HPDE6-E6E7 (cell line): ENCODE results near the gene IRF8.
A peak's percentile ranks its signal among the peaks of the same experiment; 100 is the strongest.
"Not testable (repeated sequence)": the region's sequence is repeated elsewhere in the genome, so short reads cannot be mapped to it uniquely, and the experiment has no call there.

Experiments used
- DNase-seq: peaks from one replicate; pipeline ENCODE4 v3.0.0; 2011; ENCODE audit warnings: missing footprints; ENCODE audit errors: extremely low spot score

IRF8 gene

DNA sequence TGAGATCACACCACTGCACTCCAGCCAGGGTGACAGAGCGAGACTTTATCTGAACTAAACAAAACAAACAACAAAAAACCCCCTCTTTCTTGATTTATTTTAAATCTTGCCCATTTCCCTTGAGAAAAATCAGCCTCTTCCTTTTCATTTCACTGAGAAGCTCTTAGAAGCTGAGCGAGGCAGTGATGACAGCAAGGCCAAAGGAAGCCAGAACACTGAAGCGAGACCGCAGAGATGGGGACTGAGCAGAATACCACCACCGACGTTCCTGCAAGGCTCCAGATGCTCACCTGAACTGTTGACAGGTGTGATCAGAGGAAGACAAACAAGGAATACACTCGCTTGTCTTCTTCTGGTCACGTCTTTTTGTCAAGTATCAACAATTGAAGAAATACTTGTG, 30.5 kb upstream of the IRF8 start:
- no peak for DNase-seq

DNA sequence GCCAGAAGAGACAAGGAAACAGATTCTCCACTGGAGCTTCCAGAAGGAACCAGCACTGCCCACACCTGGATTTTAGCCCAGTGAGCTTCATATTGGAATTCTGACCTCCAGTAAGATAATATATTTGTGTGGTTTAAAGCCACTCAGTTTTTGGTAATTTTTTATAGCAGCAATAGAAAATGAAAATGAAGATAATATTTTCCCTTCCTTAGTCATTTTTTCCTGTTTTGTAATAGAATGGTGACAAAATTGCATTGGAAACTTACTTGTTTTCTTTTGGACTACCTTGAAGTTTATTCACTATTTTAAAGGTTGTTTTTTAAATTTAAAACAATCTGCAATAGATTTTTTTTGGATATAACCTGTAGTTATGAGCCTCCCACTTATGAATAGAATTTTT, 29.8 kb upstream of the IRF8 start:
- DNase-seq, result no peak

DNA sequence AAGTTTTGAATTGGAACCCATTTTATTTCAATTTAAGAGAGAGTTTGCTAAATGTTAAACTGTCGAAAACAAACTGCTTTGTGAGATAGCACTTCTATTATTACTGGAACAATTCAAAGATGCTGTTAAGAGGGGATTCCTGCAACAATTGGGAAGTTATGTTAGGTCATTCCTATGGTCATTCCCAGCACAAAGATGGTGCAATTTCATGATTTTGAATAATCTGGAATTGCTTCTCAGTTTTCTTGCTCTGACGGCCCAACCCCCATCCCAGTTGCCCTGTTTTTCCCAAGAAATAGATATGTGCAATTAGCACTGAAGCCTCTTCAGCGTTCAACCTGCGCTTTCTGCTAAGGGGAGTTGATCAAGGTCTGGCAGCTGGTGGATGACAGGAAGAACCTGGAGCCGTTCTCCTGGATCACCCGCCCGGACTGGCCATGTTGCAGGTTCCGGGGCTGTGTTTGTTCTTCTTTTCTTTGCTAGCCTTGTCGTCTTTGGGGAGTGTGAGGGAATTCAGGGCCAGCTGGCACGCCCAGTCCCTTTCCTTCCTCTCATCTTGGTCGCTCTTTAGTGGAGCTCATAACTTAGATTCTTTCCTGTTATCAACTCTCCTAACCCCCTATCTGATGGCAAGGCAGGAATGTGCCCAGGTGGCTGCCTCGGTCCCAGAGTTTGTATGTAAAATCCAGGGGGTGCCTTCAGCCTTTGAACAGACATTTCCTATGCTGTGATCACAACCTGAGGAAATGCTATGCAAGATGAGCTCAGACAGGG, 29.0 kb upstream of the IRF8 start:
- no peak for DNase-seq

DNA sequence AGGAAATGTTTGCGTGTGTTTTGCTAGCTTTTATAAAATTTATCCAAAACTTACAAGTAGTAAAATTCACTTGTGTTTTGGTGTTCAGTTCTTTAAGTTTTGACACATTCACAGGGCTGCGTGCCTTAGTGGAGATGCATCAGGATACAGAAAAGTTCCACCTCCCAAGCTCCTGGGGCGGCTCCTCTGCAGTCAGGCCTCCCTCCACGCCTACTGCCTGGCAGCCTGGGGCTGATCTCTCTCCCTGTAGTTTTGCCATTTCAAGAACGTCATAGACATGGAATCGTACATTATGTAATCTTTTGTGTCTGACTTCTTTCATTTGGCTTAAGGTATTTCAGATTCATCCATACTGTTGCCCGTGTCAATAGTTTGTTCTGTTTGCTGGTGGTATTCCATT, 27.2 kb upstream of the IRF8 start:
- no peak for DNase-seq

DNA sequence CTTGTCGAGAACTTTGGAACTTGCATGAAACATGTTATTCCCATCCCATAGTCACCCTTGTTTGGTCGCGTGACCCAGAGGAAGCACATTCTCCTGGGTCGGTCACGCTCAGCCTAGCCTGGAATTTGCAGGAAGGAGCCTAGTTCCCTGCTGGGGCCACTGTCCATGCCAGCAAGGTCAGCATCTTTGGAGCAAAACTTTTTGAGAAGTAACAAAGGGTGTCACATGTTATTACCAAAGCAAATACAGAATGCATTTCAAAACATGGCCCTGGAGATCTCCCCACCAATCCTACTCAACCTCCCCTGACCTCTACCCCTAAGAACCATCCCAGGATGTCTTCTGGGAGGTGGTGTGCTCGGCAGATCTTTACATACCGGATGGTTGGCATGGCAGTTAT, 26.2 kb upstream of the IRF8 start:
- DNase-seq, result no peak

DNA sequence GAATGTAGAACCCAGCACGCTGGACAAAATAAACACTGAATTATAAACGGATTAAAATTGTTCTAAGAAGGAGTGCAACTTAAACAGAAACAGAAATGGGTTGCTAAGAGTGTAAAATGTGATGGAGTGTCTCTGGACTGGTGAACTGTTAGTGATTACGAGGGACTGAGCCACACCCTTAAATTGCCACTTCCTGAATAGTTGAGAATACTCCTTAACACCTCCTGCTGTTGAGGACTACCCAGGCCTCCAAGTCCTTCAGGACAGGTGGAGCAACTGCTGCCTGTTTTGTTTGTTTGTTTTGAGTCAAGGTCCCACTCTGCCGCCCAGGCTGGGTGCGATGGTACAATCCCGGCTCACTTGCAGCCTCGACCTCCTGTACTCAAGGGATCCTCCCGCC, 25.8 kb upstream of the IRF8 start:
- DNase-seq, result no peak

DNA sequence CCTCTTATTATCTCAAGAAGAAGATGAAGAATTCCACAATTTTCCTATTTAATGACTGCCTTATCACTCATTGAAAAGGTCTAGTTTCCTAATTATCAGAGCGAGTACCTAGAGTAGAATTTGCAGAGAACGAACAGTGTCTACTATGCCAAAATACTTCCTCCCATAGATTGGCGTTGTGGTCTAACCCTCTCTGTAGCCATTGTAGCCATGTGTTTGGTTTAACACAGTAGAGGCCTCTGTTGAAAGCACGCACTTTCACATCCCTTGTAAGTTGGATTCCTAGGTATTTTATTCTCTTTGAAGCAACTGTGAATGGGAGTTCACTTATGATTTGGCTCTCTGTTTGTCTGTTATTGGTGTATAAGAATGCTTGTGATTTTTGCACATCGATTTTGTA, 24.9 kb upstream of the IRF8 start:
- not testable (repeated sequence) for DNase-seq

DNA sequence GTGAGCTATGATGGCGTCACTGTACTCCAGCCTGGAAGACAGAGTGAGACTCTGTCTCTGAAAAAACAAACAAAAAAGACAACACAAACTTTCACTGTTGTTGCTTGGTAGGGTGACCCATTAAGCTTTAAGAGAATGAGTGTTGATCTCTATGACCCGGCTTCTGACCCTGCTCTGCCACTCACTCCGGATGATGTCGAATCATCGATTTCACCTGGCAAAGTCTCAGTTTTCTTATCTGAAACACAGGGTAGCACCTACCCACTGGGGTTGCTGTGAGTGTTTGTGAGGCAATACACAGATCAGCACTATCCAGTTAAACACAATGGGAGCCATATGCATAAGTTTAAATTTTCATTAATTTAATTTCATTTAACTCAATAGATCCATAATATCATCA, 20.6 kb upstream of the IRF8 start:
- DNase-seq, result no peak

DNA sequence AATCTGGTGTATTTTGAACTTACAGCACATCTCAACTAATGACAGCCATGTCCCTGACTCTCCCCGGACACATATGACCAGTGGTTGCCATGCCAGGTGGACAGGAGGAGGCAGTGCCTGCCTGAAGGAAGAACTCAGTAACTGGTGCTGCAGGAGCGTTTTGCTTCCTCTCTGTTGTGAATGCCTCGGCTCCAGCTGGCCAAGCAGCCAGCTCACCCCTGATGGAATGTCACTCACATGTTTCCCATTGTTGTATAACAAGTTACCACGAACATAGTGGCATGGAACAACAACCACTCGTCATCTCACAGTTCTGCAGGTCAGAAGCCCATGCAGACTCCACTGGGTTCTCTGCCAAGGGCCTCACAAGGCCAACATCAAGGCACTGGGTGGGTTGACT, 20.1 kb upstream of the IRF8 start:
- peak; percentile 22 for DNase-seq

DNA sequence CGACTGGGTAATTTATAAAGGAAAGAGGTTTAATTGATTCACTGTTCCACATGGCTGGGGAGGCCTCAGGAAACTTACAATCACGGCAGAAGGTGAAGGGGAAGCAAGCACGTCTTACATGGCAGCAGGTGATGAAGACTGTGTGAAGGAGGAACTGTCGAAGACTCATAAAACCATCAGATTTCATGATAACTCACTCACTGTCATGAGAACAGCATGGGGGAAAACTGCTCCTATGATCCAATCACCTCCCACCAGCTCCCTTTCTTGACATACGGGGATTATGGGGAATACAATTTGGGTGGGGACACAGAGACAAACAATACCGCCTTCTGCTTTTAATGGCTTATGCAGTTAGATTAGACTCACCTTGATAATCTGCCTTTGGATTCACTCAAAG, 19.4 kb upstream of the IRF8 start:
- DNase-seq, result no peak

DNA sequence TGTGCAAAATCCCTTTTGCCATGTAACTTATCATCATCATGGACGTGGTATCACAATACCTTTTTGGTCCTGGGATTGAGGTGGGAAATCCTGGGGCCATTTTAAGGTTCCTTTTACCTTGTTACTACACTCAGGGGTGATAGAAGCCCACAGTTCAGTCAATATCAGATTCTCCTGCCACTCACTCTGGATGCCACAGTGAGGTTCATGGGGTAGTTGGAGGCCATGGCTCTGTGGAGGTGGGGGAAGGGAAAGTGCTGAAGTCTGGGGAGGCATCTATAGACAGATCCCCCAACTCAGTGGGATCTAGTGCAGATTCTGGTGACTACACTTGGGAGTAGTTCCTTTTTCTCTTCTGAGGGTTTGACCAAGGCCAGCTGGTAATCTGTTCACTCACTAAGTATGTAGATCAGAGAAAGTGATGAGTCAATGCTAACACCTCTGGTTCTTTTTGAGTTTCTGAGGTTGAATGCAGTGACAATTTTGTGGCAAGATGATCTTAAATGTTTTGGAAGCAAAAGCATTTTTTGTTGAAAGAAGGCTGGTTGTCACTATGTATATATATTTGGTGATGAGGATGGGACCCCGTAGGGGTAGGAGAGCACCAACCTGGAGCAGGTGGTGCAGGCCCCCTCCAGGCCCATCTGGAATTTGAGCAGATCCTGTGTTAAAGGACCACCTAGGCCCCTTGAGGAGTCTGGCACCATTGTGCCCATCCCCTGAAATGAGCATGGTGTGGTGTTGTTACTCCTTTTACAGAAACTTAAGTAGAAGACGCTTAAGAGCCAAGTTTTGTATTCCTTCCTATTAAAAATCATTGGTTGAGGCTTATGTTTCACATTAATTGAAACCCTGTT, 18.8 kb upstream of the IRF8 start:
- DNase-seq, result no peak

DNA sequence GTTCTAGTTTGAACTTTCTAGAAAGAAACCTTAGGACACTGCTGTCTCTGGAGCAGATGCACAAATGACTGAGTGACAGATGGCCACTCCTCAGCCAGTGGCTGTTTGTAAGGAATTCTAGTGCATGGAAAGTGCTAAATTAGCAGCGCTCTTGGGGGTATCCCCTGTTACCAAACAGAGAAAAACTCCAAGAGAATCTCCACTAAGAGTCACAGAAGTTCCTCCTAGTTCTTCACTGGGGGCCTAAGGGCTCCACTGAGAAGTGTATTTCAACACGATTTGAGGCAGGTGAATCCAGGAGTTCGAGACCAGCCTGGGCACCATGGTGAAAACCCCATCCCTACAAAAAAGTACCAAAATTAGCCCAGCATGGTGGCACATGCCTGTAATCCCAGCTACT, 18.1 kb upstream of the IRF8 start:
- no peak for DNase-seq

DNA sequence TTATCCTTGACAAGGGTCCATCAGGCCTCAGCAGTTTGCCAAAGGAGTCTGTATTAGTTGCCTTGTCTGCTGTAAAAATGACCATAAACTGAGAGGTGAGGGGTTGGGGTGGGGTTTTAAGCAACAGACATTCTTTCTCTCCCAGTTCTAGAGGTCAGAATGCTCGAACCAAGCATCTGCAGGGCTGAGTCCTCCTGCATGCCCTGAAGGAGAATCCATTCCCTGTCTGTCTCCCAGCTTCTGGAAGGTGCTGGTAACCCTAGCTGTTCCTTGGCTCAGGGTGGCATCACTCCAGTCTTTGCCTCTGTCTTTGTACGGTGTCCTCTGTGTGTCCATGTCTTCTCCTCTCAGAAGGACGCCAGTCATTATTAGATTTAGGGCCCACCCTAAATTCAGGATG, 17.5 kb upstream of the IRF8 start:
- no peak for DNase-seq

DNA sequence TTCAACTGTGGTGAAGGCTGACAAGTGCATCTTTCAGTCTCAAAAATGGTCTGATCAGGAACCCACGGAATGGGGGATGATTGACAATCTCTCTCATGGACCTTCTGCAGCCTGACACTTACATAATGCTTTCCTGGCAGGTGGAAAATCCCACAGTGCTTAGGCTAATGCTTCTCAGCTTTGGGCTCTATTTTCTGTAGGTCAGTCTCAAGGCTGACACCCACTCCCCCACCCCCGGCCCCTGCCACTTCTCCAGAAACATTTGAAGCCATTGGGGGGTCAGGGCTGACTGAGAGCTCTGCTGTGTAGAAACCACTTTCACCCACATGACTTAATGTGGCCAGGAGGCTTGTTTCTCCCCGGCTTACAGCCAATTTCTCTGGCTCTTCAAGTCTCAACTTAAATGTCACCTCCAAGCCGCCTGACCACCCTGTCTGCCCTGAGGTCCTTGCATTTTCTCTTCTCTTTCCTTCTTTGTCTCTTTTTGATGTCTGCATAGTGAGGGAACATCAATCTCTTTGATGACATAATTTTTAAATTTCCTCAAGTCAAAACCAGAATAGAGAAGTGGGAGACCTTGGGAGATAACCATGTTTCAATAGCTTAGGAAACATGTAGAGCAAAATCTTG, 16.7 kb upstream of the IRF8 start:
- DNase-seq, result no peak

DNA sequence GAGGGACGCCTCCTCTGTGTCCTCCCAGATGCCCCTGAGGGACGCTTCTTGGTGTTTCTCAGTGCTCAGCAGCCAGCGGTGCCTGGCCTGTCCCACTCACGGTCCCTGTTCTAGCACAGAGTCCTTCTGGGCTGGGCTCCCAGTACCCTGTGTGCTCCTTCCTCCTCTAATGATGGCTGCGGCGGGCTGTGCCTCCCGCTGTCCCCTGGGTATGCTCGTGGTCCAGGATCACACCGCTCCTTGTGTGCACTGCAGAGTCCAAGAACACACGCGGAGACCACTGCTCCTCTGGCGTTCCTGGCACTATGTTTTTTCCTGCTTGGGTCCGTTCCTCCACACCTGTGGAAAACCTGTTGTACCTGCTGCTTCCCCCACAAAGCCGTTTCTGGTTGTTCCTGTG, 15.1 kb upstream of the IRF8 start:
- no peak for DNase-seq

DNA sequence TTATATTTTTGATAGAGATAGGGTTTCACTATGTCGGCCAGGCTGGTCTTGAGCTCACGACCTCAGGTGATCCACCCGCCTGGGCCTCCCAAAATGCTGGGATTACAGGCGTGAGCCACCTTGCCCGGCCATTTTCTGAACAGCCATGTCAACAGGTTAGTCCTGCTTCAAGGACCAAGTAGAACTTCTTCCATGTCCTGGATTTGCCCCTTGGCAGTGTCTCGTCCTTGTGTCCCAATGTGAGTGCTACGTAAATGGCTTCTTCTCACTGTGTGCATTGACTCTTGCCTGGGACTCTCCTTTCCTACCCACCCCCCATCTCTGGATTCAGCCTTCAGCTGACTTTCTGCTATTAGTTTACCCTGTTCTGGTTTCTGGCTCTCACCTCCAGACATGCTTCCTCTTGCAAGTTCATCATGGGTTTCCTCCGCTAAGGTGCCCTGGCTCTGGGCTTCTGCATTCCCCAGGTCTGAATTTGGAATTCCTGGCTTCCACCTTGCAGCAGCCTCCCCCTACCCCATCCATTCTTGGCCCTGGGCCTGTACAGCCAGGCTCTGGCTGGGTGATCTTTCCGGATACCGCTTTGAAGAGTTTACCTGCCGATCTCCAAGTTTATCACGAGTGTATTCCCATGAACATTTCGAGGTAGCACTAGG, 14.0 kb upstream of the IRF8 start:
- DNase-seq, result no peak

DNA sequence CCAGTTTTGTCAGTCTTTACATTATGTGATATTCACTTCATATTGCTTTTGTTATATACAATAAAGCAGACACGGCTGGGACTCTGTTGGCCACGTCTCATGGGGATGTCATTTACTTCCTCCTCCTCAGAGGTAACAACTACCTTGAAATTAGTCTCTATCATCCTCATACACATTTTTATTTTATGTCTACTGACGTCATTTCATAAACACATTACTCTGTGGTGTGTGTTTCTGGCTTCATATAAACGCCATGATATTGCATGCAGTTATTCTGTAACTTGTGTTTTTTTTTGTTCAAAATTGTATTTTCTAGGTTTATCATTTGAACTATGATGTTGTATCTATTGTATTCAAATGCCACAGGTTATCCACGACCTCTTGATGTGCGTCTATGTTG, 13.4 kb upstream of the IRF8 start:
- DNase-seq, result no peak

DNA sequence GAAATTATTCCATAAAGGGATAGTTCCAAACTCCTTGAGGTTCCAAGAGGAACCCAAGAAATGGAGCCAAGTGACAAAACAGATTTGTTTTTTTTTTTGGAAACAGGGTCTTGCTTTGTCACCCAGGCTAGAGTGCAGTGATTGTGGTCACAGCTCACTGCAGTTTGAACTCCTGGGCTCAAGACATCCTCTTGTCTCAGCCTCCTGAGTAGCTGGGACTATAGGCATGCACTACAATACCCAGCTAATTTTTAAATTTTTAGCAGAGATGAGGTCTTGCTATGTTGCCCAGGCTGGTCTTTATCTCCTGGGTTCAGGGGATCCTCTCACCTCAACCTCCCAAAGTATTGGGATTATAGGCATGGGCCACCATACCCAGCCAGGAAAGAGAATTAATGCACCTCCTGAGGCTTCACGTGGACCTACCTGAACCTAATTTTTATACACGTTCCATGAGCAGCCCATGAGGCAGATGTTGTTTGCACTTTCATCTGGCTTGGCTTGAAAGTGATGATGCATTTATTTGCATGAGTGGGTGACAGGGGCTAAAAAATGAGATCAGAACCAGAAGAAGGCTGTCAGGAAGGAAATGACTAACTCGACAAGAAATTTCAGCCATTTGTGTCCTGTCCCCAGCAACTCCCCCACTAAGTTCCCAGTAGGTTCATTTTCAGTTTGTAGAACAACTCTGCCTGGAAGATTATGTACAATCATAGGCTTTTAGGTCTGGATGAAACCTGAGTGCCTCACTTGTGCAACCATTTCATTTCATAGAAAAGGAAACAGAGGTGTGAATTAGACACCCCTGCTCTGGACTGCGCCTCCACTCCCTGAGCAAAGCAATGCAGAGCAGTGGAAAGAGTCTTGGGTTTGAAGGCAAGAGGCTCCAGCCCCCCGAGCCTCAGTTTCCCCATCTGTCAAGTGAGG, 10.3 kb upstream of the IRF8 start:
- DNase-seq, result no peak

DNA sequence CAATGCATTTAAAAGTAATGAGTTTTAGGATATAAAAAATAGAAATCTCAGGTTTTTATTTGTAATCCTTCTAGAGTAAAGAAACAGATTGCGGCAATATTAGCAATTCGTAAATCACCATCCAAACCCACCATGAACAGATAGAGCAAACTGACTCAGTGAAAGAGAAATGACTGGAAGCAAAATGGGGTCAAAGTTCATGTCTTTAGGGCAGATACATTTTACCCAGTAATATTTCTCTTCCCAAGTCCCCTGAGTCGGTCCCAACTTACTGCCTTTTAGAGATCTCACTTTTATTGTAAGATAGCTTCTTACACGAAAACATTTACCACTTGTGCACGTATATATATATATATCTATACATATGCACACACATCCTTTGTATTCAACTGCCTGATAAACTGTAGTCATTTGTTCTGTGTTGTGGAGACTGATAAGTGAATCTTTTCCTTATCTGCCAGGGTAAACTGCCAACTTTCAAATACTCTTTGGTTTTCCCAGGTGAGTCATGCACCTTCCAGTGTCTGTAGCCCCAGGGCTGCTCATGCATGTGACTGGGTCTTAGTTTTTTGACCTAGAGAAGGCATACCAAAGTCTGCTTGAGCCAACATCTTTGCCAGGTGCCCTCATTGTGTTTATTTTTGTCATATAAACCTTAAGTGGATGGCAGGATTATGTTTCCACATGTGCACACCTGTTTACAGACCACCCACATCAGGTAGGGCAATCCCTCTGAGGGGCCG, 7.8 kb upstream of the IRF8 start:
- peak; percentile 41 for DNase-seq

DNA sequence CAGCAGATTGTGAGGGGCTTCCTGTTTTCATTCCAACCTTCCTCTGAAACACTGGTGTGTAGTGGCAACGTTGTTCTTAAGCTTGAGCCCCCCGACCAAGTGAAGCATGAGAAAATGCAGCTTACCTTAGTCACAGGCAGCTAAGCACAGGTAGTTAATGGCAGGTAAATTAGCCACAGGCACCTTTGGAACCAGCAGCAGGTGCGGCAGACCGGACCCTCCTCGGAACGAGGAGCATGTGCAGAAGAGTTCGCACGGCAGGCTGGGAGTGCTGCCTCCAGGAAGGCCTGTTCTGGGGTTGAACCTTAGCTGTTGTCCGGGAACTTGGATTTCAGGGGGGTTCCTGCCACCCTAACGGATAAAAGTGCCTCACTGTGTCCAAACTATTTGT, 7.2 kb upstream of the IRF8 start:
- DNase-seq, result no peak

DNA sequence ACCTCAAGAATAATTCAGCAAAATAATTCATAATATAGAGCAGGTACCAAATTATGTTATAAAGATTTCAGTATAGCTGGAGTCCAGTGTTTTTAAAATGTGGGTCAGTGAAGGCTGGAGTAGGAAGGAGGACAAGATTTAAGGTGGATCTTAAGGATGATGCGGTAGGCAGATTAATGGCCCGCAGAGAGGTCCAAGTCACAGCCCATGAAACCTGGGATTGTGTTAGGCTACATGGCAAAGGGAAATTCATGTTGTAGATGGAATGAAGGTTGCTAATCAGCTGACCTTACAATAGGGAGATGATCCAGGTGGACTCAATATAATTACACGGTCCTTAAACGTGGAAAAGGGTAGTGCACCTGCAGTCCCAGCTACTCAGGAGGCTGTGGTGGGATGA, 6.2 kb upstream of the IRF8 start:
- DNase-seq, result no peak
